BLaER1 treated with 17β-estradiol and CSF1 and Interleukin-3, amounts not matched to agents 10 nM and 100 nM (cell line): ENCODE results near the gene TENM3.

Source experiments
- H3K27ac ChIP-seq, 11 experiments: shearing (Covaris generic); formaldehyde crosslinking; 2 replicates each; pipeline ENCODE4 v1.8.1; 2022
- H3K27me3 ChIP-seq, 11 experiments: shearing (Covaris generic); formaldehyde crosslinking; 2 replicates each; pipeline ENCODE4 v1.8.1; 2022
- H3K36me3 ChIP-seq, 11 experiments: shearing (Covaris generic); formaldehyde crosslinking; 2 replicates each; pipeline ENCODE4 v1.8.1; 2022
- H3K4me1 ChIP-seq, 10 experiments: shearing (Covaris generic); formaldehyde crosslinking; 2 replicates each; pipeline ENCODE4 v1.8.1; 2022
- H3K4me2 ChIP-seq, 11 experiments: shearing (Covaris generic); formaldehyde crosslinking; 2 replicates each; pipeline ENCODE4 v1.8.1; 2022
- H3K4me3 ChIP-seq, 10 experiments: shearing (Covaris generic); formaldehyde crosslinking; 2 replicates each; pipeline ENCODE4 v1.8.1; 2022
- H3K9ac ChIP-seq, 11 experiments: shearing (Covaris generic); formaldehyde crosslinking; 2 replicates each; pipeline ENCODE4 v1.8.1; 2022
- H3K9me3 ChIP-seq, 11 experiments: shearing (Covaris generic); formaldehyde crosslinking; replicated peaks in 1 of 11; 2 replicates each; pipeline ENCODE4 v1.8.1; 2022
- H4K20me1 ChIP-seq, 11 experiments: shearing (Covaris generic); formaldehyde crosslinking; 2 replicates each; pipeline ENCODE4 v1.8.1; 2022
- Cebpa-rat ChIP-seq, 11 experiments: shearing (Covaris generic); IDR thresholded peaks; 2 replicates each; pipeline ENCODE4 v1.8.1; 2022

The TENM3 gene

GRCh38 chr4:182245541-182246215 is 2.5 kb downstream of the TENM3 start:
- Histone ChIP-seq H3K27ac (no peak overlapping the region), H4K20me1 (peaks cover 0 to 2% (median 0%) of the 10 kb centered on the region in 11 experiments; a peak in 1 of 22 replicates), H3K9ac (no peak overlapping the region), H3K4me2 (no peak overlapping the region), H3K9me3 (peaks cover 0 to 5% (median 0%) of the 10 kb centered on the region in 11 experiments; a peak in 1 of 22 replicates), H3K27me3 (no peaks in the 10 kb centered on the region), H3K4me3 (no peak overlapping the region), H3K36me3 (no peaks in the 10 kb centered on the region; a peak in 1 of 22 replicates), H3K4me1 (no peaks in the 10 kb centered on the region)
- TF ChIP-seq Cebpa-rat (IDR thresholded peaks at IDR 0.05) = no peak

DNA sequence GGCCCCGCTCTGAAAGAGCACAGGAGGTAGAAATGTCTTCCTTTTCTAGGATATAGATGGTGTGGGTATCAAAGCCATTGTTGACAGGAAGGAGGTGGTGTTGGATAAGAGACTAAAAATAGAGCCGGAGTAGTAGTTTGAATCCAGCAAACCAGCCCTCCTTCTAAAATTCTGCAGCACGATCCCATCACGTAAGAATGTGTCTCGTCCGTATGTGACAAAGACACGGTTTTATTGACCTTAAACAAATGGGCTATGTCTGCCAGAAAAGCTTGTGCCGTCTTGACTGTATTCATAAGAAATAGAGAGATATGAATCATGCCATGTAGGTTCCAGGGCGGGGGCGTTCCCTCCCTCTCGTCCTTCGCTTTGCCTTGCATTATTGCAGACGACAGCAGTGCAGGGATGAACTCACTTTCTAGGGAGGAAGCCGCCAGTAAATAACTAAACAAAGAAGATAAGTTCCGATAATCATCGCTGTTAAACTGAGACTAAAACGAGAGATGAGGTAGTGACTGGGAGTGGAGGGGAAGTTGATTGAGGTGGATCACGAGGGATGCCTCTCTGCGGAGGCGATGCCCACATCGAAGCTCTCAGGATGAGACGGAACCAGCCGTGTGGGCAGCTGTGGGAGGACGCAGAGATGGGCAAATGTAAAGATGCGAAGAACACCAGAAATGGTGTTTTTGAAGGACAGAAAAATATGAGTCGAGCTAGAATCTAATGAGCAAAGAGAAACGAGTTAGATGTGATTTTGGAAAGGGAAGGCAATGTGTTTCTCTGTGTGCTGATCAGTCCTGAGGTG is 3.4 kb downstream of the TENM3 start:
- Histone ChIP-seq H3K4me1 (no peaks in the 10 kb centered on the region), H3K27ac (no peak overlapping the region), H3K4me3 (no peak overlapping the region)

DNA sequence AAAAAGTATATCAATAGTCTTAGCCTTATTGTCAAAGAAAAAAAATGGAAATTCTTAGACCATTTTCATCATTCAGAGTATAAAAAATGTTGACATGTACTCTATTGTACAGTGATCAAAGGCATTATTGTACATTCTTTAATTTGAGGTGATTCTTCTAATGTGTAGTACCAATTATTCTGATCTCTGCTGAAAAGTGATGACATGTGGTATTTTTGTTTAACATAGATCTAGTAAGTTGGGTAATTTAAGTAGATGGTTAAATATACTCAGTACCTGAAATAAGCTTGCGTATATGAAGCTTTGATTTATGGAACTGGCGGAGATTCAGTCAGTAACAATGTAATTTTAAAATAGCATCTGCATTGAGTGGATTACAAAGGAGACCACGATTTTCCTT is 5.1 kb downstream of the TENM3 start:
- Histone ChIP-seq H3K36me3 (no peaks in the 10 kb centered on the region), H3K27ac (no peak overlapping the region), H3K9me3 (0 out of 22 replicates have a peak, but pooled peaks cover 0 to under 1% (median 0%) of the 10 kb centered on the region in 11 experiments), H4K20me1 (no peaks in the 10 kb centered on the region; a peak in 1 of 22 replicates), H3K4me1 (no peaks in the 10 kb centered on the region), H3K4me3 (no peak overlapping the region), H3K27me3 (no peaks in the 10 kb centered on the region), H3K4me2 (no peak overlapping the region), H3K9ac (no peak overlapping the region)
- no peak for TF ChIP-seq Cebpa-rat (IDR thresholded peaks at IDR 0.05)

More for the DNA sequence above, 3.4 kb downstream of the TENM3 start:
- H3K36me3 ChIP-seq = no peaks in the 10 kb centered on the region; a peak in 1 of 22 replicates
- no peak overlapping the region for H3K9ac ChIP-seq
- H3K4me2 ChIP-seq = no peak overlapping the region
- H4K20me1 ChIP-seq = no peaks in the 10 kb centered on the region; a peak in 1 of 22 replicates
- TF ChIP-seq Cebpa-rat (IDR thresholded peaks at IDR 0.05) = no peak
- peaks cover 0 to 5% (median 0%) of the 10 kb centered on the region in 11 experiments; a peak in 1 of 22 replicates for H3K9me3 ChIP-seq
- no peaks in the 10 kb centered on the region for H3K27me3 ChIP-seq

DNA sequence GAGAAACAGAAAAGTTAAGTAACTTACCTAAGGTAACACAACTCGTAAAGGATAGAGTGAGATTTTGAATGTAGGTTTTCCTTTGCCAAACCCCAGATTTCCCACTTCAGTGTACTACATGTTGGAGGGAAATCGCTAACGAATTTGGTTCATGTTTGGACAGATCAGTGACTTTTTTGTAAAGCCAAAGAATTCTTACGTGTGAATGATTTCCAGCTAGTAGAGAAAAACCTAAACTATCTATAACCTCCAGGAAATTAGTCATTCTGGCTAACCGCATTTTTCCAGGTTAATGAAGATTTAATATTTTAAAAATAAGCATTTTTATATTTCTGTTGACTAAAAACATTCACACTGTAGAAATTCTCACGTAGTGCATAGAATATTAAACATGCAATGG is 7.2 kb downstream of the TENM3 start:
- no peak overlapping the region for H3K4me3 ChIP-seq
- no peaks in the 10 kb centered on the region for H3K4me1 ChIP-seq
- no peaks in the 10 kb centered on the region for H3K27me3 ChIP-seq
- H3K9me3 ChIP-seq = no peaks in the 10 kb centered on the region
- no peak overlapping the region for H3K27ac ChIP-seq
- no peak overlapping the region for H3K4me2 ChIP-seq
- no peaks in the 10 kb centered on the region; a peak in 1 of 22 replicates for H4K20me1 ChIP-seq
- no peak for TF ChIP-seq Cebpa-rat (IDR thresholded peaks at IDR 0.05)
- H3K36me3 ChIP-seq = no peaks in the 10 kb centered on the region
- H3K9ac ChIP-seq = no peak overlapping the region

DNA sequence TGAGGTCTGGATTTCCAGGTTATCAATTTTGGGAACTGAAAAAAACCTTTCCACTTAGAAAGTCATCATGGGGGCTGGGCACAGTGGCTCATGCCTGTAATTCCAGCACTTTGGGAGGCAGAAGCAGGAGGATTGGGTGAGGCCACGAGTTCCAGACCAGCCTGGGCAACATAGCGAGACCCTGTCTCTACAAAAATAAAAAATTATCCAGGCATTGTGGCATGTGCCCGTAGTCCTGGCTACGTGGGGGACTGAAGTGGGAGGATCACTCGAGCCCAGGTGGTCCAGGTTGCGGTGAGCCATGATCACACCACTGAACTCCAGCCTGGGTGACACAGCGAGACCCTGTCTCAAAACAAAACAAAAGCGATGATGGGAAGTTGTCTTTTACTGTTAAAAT is 7.9 kb downstream of the TENM3 start:
- Histone ChIP-seq H3K9ac (no peak overlapping the region), H3K4me3 (no peak overlapping the region), H3K4me1 (no peaks in the 10 kb centered on the region), H3K27ac (no peak overlapping the region), H3K27me3 (no peaks in the 10 kb centered on the region), H3K36me3 (no peaks in the 10 kb centered on the region), H3K9me3 (no peaks in the 10 kb centered on the region), H3K4me2 (no peak overlapping the region), H4K20me1 (no peaks in the 10 kb centered on the region; a peak in 1 of 22 replicates)
- TF ChIP-seq Cebpa-rat (IDR thresholded peaks at IDR 0.05) = no peak

DNA sequence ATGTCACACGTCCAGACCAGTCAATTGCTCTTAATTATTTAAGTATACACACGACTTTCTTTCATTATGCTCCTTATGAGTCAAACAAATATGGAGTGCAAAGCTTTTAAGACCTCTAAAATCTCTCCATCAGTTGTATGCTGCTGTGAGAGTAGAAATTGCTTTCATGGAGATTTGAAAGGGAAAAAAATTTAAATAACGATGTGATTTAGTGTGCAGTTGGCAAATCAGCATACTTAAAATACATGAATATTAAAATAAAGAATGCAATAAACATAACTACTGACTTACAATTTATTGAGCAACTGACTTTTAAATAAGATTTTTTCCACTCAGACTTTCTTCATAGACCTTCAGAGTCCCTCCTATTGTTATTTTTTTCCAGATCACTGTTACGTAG is 9.0 kb downstream of the TENM3 start:
- no peak for TF ChIP-seq Cebpa-rat (IDR thresholded peaks at IDR 0.05)
- no peaks in the 10 kb centered on the region for H3K27me3 ChIP-seq
- H3K9ac ChIP-seq = no peak overlapping the region
- H3K27ac ChIP-seq = no peak overlapping the region
- no peak overlapping the region for H3K4me2 ChIP-seq
- H3K4me3 ChIP-seq = no peak overlapping the region
- no peaks in the 10 kb centered on the region; a peak in 1 of 22 replicates for H4K20me1 ChIP-seq
- no peaks in the 10 kb centered on the region for H3K4me1 ChIP-seq
- peaks cover 0 to 2% (median 0%) of the 10 kb centered on the region in 11 experiments; a peak in 1 of 22 replicates for H3K36me3 ChIP-seq
- H3K9me3 ChIP-seq = peaks cover 4 to 6% (median 6%) of the 10 kb centered on the region in 11 experiments; a peak in 16 of 22 replicates

DNA sequence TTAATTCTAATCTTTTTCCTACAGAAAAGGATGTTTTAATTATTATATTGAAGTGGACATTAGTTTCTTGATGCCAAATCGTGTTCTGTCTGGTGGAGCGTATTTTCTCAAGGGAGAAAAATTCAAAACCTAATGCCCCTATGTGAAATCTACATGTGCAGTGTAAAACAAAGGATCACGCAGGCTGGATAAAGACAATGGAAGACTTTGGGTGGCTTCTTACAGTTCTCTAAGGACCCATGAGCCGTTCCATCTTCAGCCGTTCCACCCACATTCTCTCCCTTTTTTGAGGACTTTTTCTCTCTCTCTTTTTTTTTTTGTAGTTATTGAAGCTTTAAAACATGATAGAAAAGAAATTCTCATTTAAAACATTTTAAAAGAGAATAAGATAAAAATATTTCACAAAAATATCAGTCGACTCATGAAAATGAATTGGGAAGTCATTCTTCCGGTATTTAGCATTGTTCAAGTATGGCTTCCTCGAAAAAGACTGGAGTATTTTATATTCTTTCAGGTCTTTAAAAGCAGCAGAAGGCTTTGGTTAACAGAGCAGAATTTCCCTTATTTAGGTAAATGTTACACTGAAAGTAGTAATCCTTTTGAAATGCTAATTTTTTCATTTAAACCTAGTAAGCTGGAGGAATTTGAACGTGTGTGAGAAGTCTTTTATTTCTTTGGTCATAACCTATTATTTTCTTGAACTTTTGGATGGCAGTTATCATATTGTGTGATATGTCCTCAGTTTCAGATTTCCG is 11.0 kb downstream of the TENM3 start:
- peaks cover 0 to 6% (median 0%) of the 10 kb centered on the region in 11 experiments; a peak in 1 of 22 replicates for H3K36me3 ChIP-seq
- no peak overlapping the region for H3K9ac ChIP-seq
- no peak for TF ChIP-seq Cebpa-rat (IDR thresholded peaks at IDR 0.05)
- H3K4me2 ChIP-seq = no peak overlapping the region
- H3K4me1 ChIP-seq = no peaks in the 10 kb centered on the region
- H3K27me3 ChIP-seq = no peaks in the 10 kb centered on the region
- peaks cover 5 to 11% (median 10%) of the 10 kb centered on the region in 11 experiments; a peak in 16 of 22 replicates for H3K9me3 ChIP-seq
- no peak overlapping the region for H3K27ac ChIP-seq
- H4K20me1 ChIP-seq = no peaks in the 10 kb centered on the region; a peak in 1 of 22 replicates
- no peak overlapping the region for H3K4me3 ChIP-seq

DNA sequence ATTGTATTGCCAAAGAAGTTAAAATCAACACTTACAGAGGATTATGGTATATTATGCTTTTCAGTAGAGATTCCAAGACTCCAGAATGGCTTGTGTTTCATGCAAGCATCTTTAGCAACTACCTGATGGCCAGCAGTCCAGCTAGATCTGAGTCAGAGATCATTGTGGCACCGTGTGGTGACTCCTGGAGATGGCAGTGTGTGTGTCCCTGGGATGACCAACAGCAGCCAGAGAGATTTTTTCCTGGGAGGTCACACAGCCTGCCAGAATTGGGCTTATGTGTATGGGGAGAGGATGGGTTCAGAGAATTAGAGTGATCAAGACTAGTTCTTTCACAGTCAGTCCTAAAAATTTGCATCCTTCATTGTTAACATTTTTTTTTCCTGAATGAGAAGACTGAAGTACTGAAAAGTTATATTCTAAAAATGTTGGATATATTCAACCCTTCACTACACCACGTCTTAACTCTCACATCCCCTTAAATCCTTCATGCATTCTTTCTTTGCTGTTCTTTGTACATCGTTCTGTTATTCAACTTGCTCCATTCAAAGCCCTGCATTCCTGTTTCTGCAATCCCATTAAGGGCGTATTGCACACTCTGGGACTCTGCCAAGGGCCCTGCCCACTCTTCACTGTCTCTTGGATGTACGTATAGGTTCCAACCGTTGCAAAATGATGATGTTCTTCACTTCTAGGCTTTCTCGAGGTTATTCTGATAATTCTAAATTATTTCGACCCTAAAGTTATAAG is 12.4 kb downstream of the TENM3 start:
- H3K9me3 ChIP-seq = peaks cover 5 to 20% (median 10%) of the 10 kb centered on the region in 11 experiments; a peak in 16 of 22 replicates
- no peak overlapping the region for H3K4me3 ChIP-seq
- no peaks in the 10 kb centered on the region; a peak in 1 of 22 replicates for H4K20me1 ChIP-seq
- no peaks in the 10 kb centered on the region for H3K27me3 ChIP-seq
- TF ChIP-seq Cebpa-rat (IDR thresholded peaks at IDR 0.05) = no peak
- no peaks in the 10 kb centered on the region for H3K4me1 ChIP-seq
- peaks cover 0 to 6% (median 0%) of the 10 kb centered on the region in 11 experiments; a peak in 1 of 22 replicates for H3K36me3 ChIP-seq
- H3K4me2 ChIP-seq = no peak overlapping the region
- no peak overlapping the region for H3K27ac ChIP-seq
- no peak overlapping the region for H3K9ac ChIP-seq
